CD4-positive, alpha-beta T cell treated with Interferon gamma for 1 hour (primary cell): ENCODE results near the gene MYH14.

ENCODE experiments used
- DNase-seq: peaks from one replicate; pipeline ENCODE4 v3.0.0-alpha.2; 2020

Gene MYH14

GRCh38 chr19:50264483-50265186, 61.2 kb downstream of the MYH14 start:
- no peak for DNase-seq

DNA sequence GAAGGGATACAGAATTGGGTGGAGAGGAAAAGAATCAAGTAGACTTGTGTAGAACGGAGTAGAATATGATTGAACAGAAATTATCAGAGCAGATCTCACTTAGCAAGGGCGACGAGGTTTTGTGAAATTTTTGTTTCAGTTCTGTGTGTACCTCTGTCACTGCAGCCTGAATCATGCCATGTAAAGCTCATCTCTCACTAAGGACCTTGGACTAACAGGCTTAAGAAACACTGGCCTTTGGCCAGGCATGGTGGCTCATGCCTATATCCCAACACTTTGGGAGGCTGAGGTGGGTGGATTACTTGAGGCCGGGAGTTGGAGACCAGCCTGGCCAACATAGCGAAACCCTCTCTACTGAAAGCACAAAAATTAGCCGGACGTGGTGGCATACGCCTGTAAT, 62.6 kb downstream of the MYH14 start:
- DNase-seq = no peak

GRCh38 chr19:50266896-50267295, 63.5 kb downstream of the MYH14 start:
- DNase-seq = no peak

DNA sequence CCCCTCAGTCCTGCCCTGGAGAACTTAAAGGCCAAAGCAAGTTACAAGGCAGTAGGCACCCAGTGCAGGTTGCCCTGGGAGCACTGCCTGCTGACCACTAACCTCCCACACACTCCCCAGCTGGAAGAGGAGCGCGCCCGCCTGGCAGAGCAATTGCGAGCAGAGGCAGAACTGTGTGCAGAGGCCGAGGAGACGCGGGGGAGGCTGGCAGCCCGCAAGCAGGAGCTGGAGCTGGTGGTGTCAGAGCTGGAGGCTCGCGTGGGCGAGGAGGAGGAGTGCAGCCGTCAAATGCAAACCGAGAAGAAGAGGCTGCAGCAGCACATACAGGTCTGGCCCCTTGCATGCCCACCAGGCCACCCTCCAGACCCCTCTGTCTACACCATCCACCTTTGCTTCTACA, 64.6 kb downstream of the MYH14 start:
- no peak for DNase-seq

DNA sequence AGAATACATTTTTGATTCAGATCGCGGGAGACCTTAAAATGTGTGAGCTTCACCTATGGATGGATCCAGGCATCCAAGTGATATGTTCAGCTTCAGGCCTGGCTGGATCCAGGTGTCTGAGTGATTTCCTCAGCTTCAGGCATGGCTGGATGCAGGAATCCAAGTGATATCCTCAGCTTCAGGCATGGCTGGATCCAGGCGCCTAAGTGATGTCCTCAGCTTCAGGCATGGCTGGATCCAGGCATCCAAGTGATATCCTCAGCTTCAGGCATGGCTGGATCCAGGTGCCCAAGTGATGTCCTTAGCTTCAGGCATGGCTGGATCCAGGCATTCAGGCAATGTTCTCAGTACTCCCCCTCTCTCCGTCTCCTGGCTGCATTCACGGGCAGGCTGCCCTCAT, 65.1 kb downstream of the MYH14 start:
- no peak for DNase-seq

DNA sequence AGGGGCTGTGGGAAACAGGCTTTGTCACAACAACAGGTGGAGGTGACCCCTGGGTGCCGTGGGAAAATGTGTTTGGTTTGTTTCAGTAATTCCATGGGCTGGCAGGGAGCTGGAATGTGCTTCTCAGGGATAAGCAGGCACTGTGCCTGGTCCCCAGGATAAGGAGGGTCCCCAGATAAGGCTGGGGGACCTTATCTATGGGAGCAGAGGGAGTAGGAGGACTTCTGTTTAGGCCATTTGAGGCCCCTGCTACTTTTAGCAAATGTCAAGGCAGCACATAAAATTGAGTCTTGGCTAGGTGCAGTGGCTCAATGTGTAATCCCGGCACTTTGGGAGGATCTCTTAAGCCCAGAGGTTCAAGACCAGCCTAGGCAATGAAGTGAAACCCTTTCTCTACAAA, 66.2 kb downstream of the MYH14 start:
- DNase-seq = no peak

GRCh38 chr19:50272263-50272897, 69.0 kb downstream of the MYH14 start:
- DNase-seq = no peak

- no peak for DNase-seq
Measured at GRCh38 chr19:50273821-50274220, 70.4 kb downstream of the MYH14 start.

- no peak for DNase-seq
Measured at GRCh38 chr19:50275577-50276368, 72.4 kb downstream of the MYH14 start.

DNA sequence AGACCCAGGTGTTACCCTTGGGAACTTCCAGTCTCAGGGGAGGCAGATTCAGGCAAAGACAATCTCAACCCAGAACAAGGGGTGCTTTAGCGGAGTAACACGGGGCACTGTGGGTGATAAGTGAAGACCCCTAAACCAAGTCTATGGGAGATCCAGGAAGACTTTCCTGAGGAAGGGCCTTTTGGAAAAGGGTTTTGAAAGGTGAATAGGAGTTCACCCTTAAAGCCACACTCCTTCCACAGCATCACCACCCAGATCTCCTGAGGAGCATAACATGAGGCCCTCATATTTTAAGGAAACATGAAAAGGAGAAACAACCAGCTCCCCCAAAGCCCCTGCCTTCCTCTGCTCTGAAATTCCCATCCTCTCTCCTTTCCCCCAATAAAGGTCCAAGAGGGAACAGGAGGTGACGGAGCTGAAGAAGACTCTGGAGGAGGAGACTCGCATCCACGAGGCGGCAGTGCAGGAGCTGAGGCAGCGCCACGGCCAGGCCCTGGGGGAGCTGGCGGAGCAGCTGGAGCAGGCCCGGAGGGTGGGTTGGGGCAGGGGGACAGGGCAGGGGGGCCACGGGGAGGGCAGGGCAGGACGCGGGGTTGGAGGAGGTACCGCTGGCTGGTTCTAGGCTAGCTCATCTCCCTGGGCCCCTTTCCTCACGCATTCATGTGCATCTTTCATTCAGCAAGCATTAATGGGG, 73.1 kb downstream of the MYH14 start:
- DNase-seq = no peak

DNA sequence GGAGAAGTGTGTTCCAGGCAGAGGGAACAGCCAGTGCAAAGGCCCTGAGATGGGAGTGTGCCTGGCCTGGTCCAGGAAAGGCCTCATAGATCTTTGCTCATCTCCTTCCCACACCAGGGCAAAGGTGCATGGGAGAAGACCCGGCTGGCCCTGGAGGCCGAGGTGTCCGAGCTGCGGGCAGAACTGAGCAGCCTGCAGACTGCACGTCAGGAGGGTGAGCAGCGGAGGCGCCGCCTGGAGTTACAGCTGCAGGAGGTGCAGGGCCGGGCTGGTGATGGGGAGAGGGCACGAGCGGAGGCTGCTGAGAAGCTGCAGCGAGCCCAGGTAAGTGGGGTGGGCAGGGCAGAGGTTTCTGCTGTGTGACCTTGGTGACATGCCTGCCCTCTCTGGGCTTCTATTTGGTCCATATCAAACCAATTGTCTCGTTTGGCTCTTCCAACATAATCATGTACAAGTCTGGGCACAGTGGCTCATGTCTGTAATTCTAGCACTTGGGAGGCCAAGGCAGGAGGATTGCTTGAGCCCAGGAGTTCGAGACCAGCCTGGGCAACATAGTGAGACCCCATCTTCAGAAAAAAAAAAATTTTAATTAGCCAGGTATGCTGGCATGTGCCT, 74.7 kb downstream of the MYH14 start:
- no peak for DNase-seq

DNA sequence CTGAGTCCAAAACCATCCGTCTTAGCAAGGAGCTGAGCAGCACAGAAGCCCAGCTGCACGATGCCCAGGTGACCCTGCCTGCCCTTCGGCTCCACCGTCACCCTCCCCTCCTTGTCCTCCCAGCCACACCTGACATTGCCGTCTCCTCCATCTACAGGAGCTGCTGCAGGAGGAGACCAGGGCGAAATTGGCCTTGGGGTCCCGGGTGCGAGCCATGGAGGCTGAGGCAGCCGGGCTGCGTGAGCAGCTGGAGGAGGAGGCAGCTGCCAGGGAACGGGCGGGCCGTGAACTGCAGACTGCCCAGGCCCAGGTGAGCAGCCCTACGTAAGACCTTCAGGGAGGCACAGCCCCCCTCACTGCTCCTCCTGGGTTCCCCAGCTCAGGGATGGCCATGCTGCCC, 76.7 kb downstream of the MYH14 start:
- no peak for DNase-seq

- DNase-seq = no peak
Measured at GRCh38 chr19:50280983-50281382, 77.6 kb downstream of the MYH14 start.

DNA sequence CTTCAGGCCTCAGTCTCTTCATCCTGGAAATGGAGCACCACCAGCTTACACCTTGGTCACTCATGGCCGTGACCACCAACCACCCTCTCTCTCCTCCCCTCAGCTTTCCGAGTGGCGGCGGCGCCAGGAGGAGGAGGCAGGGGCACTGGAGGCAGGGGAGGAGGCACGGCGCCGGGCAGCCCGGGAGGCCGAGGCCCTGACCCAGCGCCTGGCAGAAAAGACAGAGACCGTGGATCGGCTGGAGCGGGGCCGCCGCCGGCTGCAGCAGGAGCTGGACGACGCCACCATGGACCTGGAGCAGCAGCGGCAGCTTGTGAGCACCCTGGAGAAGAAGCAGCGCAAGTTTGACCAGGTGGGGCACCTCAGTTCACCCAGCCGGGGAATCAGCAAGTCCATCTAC, 78.1 kb downstream of the MYH14 start:
- no peak for DNase-seq

GRCh38 chr19:50285833-50286232, 82.4 kb downstream of the MYH14 start:
- no peak for DNase-seq

DNA sequence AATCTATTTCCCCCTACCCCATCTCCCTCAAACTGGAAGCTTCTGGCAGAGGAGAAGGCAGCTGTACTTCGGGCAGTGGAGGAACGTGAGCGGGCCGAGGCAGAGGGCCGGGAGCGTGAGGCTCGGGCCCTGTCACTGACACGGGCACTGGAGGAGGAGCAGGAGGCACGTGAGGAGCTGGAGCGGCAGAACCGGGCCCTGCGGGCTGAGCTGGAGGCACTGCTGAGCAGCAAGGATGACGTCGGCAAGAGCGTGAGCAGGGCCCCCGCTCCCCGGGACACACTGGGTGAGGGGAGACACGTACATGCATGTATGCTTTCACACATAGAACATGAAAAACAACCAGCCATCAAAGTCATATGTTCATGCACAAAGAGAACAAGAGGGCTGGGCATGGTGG, 83.0 kb downstream of the MYH14 start:
- DNase-seq = no peak

GRCh38 chr19:50287331-50287730, 83.9 kb downstream of the MYH14 start:
- no peak for DNase-seq

- no peak for DNase-seq
Measured at GRCh38 chr19:50288954-50289353, 85.5 kb downstream of the MYH14 start.

DNA sequence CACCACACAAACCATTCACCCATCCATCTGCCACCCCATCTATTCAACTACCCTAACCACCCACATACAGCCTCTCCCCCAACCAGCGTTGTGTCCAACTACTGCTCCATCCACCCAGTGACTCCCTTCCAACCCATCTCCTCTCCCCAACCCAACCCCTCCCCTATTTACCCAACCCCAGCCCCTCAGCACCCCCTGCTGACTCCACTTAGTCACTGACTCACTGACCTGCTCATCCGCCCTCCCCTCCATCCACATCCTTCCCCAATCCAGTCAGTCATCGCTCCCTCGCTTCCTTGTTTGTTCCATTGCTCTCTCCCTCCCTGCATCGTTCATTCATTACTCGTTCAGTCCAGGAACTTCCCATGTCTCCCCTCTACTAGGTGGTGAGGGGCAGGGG, 86.6 kb downstream of the MYH14 start:
- DNase-seq = no peak

DNA sequence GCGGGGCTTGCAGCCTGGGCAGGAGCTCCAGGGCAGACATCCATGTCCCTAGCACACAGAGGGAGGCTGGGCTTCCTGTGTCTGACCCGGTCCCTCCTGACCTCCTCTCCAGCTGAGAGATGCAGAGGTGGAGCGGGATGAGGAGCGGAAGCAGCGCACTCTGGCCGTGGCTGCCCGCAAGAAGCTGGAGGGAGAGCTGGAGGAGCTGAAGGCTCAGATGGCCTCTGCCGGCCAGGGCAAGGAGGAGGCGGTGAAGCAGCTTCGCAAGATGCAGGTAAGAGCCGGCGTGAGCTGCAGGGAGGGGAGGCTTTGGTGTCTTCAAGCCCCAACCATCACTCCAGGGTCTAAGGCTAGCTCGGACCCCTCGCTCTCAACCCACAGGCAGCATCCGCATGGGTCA, 87.4 kb downstream of the MYH14 start:
- no peak for DNase-seq

DNA sequence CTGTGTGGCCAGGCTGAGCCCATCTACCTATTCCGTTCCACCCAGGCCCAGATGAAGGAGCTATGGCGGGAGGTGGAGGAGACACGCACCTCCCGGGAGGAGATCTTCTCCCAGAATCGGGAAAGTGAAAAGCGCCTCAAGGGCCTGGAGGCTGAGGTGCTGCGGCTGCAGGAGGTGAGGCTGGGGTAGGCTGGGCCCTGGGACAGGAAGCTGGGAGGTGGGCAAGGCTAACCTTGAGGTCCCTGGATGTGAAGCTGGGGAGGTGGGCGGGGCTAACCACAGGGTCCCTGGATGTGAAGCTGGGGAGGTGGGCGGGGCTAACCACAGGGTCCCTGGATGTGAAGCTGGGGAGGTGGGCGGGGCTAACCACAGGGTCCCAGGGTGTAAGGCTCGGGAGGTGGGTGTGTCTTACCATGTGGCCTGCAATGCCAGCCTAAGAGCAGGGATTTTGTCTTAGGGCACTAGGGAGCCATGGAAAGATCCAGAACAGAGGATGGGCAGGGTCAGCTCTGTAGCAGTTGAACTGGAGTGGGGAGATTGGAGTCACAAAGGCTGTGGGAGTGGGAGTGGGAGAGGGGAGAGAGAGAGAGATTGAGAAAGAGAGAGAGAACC, 88.9 kb downstream of the MYH14 start:
- no peak for DNase-seq

DNA sequence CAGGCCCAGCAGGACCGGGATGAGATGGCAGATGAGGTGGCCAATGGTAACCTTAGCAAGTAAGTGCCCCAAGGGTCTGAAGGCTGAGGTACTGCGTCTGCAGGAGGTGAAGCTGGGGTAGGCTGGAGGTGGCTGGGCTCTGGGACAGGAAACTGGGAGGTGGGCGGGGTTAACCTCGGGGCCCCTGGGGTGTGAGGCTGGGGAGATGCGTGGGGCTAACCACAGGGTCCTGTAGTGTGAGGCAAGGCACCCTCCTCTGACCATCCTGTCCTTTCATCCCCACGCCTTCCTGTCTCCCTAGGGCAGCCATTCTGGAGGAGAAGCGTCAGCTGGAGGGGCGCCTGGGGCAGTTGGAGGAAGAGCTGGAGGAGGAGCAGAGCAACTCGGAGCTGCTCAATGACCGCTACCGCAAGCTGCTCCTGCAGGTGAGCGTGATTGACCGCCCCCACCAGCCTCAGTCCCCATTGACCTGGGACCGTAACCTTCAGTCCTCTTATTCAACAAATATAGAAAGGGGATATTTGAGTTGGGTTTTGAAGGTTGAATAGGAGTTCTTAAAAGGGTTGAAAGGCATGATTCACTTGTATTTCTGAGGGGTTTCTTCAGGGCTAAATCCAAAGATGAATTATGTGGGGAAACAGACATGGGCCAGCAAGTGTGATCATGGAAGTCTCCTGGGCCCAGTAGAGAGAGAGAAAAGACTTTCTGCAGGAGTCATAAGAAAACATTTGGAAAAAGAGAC, 90.0 kb downstream of the MYH14 start:
- DNase-seq = no peak
